ENCODE results near the gene TMEM250.

TMEM250 gene

GRCh38 chr9:136084063-136084944 is 34.4 kb downstream of the TMEM250 start:
- no peak for DNase-seq (ENCODE audit: low read depth in 2 of 3, low spot score in 1 of 3)

- no peak for DNase-seq (ENCODE audit: low read depth in 2 of 3, low spot score in 1 of 3)
Observed at GRCh38 chr9:136083558-136084062, 35.1 kb downstream of the TMEM250 start.

GRCh38 chr9:136082496-136083361 is 35.9 kb downstream of the TMEM250 start:
- no peak for DNase-seq (ENCODE audit: low read depth in 2 of 3, low spot score in 1 of 3)

- no peak for DNase-seq (ENCODE audit: low read depth in 2 of 3, low spot score in 1 of 3)
Observed at GRCh38 chr9:136081826-136082495, 36.7 kb downstream of the TMEM250 start.

- DNase-seq (ENCODE audit: low read depth in 2 of 3, low spot score in 1 of 3): no peak
Observed at GRCh38 chr9:136081113-136081825, 37.4 kb downstream of the TMEM250 start.

- DNase-seq (ENCODE audit: low read depth in 2 of 3, low spot score in 1 of 3): no peak
Observed at GRCh38 chr9:136080716-136081112, 38.0 kb downstream of the TMEM250 start.

GRCh38 chr9:136079916-136080246 is 38.8 kb downstream of the TMEM250 start:
- DNase-seq (ENCODE audit: low read depth in 2 of 3, low spot score in 1 of 3): no peak

- no peak for DNase-seq (ENCODE audit: low read depth in 2 of 3, low spot score in 1 of 3)
Observed at GRCh38 chr9:136079211-136079915, 39.3 kb downstream of the TMEM250 start.

- no peak for DNase-seq (ENCODE audit: low read depth in 2 of 3, low spot score in 1 of 3)
Observed at GRCh38 chr9:136078498-136079011, 40.1 kb downstream of the TMEM250 start.

- DNase-seq (ENCODE audit: low read depth in 2 of 3, low spot score in 1 of 3): no peak
Observed at GRCh38 chr9:136078024-136078423, 40.7 kb downstream of the TMEM250 start.

GRCh38 chr9:136077491-136077890 is 41.2 kb downstream of the TMEM250 start:
- no peak for DNase-seq (ENCODE audit: low read depth in 2 of 3, low spot score in 1 of 3)

- DNase-seq (ENCODE audit: low read depth in 2 of 3, low spot score in 1 of 3): no peak
Observed at GRCh38 chr9:136075881-136076678, 42.6 kb downstream of the TMEM250 start.

GRCh38 chr9:136075134-136075841 is 43.4 kb downstream of the TMEM250 start:
- no peak for DNase-seq (ENCODE audit: low read depth in 2 of 3, low spot score in 1 of 3)

GRCh38 chr9:136074706-136075105 is 44.0 kb downstream of the TMEM250 start:
- no peak for DNase-seq (ENCODE audit: low read depth in 2 of 3, low spot score in 1 of 3)

All from stimulated activated CD4-positive, alpha-beta T cell treated with anti-CD3 and anti-CD28 coated beads, Interleukin-12 subunit alpha, Interleukin-12 subunit beta, amount 100 ng/mL, for 48 hours (primary cell).